Activated CD4-positive, alpha-beta T cell treated with anti-CD3 and anti-CD28 coated beads for 1 hour (primary cell): ENCODE results near the gene OR10H3.
"Not testable (repeated sequence)": the region's sequence is repeated elsewhere in the genome, so short reads cannot be mapped to it uniquely, and the experiment has no call there.

Experiments used
- DNase-seq: peaks from one replicate; pipeline ENCODE4 v3.0.0-alpha.2; 2020

Gene OR10H3, protein sequence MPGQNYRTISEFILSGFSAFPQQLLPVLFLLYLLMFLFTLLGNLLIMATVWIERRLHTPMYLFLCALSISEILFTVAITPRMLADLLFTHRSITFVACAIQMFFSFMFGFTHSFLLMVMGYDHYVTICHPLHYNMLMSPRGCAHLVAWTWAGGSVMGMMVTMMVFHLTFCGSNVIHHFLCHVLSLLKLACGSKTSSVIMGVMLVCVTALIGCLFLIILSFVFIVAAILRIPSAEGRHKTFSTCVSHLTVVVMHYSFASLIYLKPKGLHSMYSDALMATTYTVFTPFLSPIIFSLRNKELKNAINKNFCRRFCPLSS

DNA sequence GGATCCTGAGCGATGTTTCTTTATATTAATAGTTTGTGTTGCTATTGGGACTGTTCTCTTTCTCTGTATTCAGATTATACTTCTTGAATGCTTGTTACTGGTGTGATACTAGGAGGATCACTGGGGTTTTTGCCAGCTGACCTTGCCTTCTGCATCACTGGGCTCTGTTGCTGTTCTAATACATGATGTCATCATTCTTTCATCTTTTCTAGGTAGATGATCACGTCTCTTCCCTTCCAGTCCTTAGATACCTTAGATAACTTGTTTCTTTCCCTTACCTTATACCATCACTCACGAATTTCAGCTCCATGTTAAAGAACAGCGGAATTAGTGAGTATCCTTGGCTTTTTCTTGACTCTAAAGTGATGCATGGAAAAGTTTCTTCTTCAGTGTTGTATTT, at the start of gene OR10H3:
OR10H3 (plus strand) TSS at position 264 of the 400 bp plus-strand sequence. CDS start 3,408 bp downstream, outside the sequence.
- DNase-seq = no peak

- DNase-seq = no peak
These were observed 41.1 kb upstream of the OR10H3 start for GRCh38 chr19:15696654-15697194.

GRCh38 chr19:15701757-15702533, 35.8 kb upstream of the OR10H3 start:
- no peak for DNase-seq

DNA sequence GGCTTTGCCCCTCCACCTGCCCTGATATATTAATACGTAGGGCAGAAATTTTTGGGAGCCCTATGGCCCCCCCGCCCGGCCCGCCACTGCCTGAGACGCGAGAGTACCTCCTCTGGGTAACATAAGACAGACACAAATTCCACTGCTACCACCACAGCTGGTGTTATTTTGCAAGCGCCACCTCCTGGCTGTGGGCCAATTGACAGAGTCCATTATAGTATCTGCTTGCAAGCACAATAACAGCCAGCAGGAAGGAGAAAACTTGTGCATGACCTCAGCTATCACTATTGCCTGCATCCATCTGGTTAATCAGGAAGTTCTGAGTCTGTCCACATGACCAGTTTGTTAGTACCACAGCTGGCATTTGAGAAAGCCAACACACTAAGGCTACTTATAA, 35.3 kb upstream of the OR10H3 start:
- no peak for DNase-seq

- DNase-seq = no peak
These were observed 23.1 kb upstream of the OR10H3 start for GRCh38 chr19:15714638-15715037.

DNA sequence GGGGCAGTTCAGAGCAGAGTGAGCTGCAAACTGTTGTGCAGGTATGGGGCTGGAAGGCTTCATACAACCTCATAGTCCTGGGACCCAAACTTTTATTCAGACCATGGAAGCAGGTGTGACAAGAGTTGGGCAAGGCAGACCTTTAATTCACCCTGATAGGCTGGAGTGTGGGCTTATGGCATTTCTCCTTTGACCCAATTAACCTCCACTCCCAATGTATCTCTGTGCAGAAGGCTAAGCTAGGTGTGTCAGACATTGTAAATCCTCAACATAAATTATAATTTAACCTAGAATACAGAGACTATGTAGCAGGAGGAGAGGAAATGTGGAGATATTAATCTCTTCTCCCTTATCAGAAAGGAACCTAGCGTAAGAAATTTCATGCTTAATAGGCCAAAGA, 22.1 kb upstream of the OR10H3 start:
- no peak for DNase-seq

- no peak for DNase-seq
These were observed 20.0 kb upstream of the OR10H3 start for GRCh38 chr19:15717809-15718208.

- no peak for DNase-seq
These were observed 16.5 kb upstream of the OR10H3 start for GRCh38 chr19:15721268-15721667.

DNA sequence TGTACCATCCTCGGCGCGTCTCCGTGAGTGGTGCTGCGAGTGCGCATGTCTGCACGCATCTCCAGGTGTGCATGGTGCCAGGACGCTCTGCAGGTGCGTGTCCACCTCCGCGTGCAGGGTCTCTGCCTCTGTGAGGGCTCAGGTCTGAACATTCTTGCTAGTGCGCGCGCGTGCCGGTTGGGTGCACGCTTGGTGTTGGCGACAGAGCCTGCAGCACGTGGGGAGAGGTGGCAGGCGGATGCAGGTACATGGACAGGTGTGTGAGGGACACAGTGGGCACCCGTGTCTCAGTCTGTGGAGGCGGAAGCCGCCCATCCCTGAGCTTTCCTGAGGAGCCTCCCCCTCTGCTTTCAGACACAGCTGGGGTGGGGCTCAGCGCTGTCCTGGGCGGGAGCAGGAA, 14.8 kb upstream of the OR10H3 start:
- DNase-seq = no peak

GRCh38 chr19:15727724-15728123, 10.1 kb upstream of the OR10H3 start, which contains the start of gene OR10H2:
Gene OR10H2, plus strand, starts transcription at chr19:15728024. Its CDS starts 20 bp downstream, at chr19:15728044.
- DNase-seq = no peak

DNA sequence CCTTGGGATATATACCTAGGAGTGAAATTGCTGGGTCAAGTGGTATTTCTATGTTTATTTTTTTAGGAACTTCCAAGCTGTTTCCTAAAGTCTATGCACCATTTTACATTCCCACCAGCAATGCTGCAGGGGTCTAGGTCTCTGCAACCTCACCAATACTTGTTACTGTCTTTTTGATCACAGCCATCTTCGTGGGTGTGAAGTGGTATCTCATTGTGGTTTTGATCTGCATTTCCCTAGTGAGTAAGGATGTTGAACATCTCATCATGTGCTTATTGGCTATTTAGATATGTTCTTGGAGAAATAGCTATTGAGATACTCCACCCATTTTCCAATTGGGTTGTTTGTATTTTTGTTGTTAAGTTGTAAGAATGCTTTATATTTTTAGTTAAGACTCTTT, 7.2 kb upstream of the OR10H3 start:
- no peak for DNase-seq

GRCh38 chr19:15732388-15732787, 5.4 kb upstream of the OR10H3 start:
- DNase-seq = no peak

DNA sequence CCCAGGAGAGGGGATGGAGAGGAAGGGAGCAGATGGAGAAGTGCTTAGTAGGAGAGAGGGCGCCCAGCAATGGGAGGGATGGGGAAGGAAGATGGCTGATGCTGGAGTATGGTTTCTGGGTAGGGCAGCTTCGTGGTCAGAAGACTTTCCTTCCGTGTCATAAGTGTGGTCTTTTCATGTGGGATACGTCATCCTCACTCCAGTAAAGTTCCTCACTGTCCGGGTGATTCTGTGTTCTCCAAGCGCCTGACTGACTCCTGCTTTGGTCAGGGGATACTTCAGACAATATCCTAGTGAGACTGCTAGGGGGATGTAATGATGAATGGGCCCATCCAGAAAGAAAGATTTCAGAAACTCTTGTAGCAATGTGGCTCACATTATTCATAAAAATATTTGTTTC, 3.9 kb upstream of the OR10H3 start:
- DNase-seq = no peak

DNA sequence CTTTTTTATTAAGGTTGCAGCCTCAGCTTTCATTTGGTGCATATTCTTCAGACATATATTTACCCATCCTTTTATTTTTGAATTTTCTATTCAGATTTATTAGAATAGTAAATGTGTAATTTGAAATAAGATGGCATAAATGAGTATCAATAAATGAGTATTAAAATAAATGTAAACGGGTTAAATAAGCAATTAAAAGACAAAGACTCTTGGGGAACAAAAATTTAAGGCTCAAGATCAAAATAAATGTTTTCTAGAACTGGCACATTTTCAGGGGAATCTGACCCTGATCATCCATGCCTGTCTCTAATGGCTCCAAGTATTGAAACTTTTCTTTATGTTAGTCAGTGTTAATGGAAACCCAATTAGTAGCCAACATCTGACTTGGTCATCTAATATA, 3.0 kb downstream of the OR10H3 start:
- DNase-seq = no peak

GRCh38 chr19:15748239-15748638, 10.5 kb downstream of the OR10H3 start:
- DNase-seq = no peak

DNA sequence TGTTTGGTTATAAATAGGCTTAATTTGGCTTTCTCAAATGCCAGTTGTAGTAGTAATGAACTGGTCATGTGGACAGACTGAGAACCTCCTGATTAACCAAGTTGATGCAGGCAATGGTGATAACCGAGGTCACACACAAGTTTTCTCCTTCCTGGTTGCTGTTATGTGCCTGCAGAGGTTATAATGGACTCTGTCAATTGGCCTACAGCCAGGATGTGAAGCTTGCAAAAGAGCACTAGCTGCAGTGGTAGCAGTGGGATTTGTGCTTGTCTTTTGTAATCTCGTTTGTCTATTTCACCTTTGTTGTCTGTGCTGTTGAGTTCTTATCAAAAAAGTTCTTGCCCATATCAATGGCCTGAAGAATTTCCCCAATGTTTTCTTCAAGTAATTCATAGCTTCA, 20.6 kb downstream of the OR10H3 start:
- DNase-seq = no peak

- DNase-seq = no peak
These were observed 22.3 kb downstream of the OR10H3 start for GRCh38 chr19:15759962-15760565.

DNA sequence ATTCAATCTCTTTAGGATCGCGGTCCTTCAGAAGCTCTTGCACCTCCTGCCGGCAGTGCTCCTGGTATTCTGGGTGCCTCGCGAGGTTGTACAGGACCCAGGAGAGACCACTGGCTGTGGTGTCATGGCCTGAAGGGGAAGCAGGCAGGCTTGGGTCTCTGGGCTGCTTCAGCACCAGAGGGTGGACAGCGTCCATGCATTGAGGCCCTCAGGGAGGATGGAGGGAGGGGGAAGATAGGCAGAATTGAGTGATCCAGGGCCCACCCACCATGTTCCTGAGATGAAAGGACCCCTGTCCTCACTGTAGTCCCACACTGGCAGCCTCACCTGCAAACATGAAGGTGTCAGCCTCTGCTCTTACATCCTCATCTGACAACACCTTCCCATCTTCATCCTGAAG, 31.8 kb downstream of the OR10H3 start:
- DNase-seq = no peak

DNA sequence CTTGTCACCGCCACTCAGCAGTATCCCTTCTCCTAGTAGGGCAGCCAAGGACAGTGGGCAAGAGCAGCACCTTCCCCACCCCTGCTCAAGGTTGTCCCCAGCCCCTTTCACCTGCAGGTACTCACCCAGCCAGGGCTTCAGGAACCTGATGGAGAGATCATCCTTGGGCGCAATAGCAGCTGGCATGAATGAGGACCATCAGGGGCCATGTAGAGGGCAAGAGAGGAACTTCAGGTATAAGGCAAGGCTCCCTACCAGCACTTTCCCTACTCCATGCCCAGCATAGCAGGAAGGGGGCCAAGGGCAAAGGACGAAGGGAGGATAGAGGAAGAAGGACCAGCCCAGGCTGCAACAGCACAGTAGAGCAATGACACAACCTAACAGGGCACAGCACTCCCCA, 36.4 kb downstream of the OR10H3 start:
- not testable (repeated sequence) for DNase-seq

- no peak for DNase-seq
These were observed 37.5 kb downstream of the OR10H3 start for GRCh38 chr19:15775249-15775648.

DNA sequence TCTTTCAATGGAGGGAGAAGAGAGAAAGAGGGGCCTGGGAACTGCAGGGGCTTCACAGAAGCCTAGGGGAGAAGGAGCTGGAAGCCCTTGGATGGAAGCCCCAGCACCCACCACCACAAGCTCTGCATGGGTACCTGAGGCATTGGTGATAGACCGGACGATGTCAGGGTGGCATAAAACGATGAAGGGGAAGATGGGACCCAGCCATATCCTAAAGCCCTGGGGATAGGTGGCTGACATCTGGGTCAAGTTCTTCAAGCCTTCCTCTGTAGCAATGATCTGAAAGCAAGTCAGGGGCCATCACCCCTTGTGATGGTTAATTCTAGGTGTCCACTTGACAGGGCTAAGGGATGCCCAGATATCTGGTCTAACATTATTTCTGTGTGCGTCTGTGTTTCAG, 38.5 kb downstream of the OR10H3 start:
- DNase-seq = no peak

DNA sequence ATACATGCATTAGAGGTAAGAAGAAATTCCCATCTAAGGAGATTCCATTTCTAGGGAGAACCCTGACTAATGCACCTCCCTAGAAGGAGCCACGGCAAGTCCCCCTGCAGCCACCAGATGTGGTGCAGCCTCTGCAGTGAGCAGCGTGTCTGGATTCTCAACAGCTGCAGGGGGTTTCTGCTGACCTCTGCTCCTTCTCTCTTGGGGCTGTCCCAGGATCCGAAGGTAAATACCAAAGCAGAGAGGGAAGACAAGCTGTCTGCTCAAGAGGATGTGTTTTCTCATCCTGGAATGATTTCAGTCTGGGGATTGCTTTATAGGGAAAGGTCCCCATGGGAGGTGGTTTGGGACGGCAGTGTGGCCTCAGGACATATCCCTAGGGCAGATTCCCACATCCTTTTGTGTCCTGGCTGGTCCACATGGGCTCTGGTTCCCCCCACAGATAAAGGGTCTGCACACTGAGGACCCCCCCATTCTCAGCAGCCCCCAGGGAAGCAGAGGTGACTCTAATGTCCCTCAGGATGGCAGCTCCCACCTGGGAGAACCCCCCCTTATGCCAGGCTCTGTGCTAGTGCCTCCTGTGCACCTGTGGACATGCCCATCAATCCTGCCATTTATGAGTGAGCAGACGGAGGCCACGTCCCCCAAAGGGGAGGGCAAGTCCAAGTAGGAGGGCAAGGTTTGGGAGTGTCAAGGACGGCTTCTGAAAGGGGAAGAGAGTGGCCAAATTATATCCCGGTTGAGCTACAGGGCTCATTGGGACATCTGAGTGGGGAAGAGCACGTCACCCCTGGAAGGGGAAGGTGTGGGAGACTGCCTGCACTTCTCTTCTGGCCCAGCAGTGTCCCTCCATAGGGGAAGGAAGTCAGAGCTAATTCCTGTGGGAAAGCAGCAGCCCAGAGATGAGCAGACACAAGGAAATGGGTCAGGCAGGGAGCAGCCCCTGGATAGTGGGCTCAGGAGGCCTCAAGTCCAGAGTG, 39.5 kb downstream of the OR10H3 start:
- no peak for DNase-seq
